ENCODE measurements around the gene TGFBR3. TPM values are rescaled to one million over a fixed set of nuclear protein-coding genes. Genes with fewer than 3 reads are reported as not detected.

Gene TGFBR3
- total and polyA plus RNA-seq, 9 of the 15 experiments (the other 6 are each of a cell fraction or from before 2014, with no cell fraction given): 3.6 to 32.4 (median 15.6) TPM

GRCh38 chr1:91651243-91651642 lies 234.7 kb downstream of the TGFBR3 start:
- peak overlapping the region in 1 of 2 experiments; percentile 67; a peak in 1 of 4 replicates for H3K9ac ChIP-seq (ENCODE audit: insufficient read depth in 1 of 2, low read depth in 2 of 2, low read length in 2 of 2)
- H4K20me1 ChIP-seq (replicated peaks; ENCODE audit: control insufficient read depth, insufficient read depth, low read length): no peaks in the 10 kb centered on the region
- no peak overlapping the region for H3K4me2 ChIP-seq (ENCODE audit: insufficient read depth, low read length)
- intact Hi-C loops (cut with micrococcal nuclease) (no loop called here), in situ Hi-C loops (cut with MboI) (no loop called here)
- H3K9me3 ChIP-seq (replicated peaks; ENCODE audit: control insufficient read depth, insufficient read depth, low read depth, low read length): no peaks in the 10 kb centered on the region
- H3K36me3 ChIP-seq (ENCODE audit: control insufficient read depth, insufficient read depth, low read length): no peaks in the 10 kb centered on the region
- no peak for DNase-seq (ENCODE audit: extremely low read depth in 1 of 4, low spot score in 3 of 4)
- FAIRE-seq: no peak
- no TSS peak for BruUV-seq (replicated peaks)
- 59% methylated on average over 4 of the region's 4 CpGs for WGBS (ENCODE audit: insufficient coverage, low coverage, missing lambda C conversion rate)
- no peaks in the 10 kb centered on the region for H3K79me2 ChIP-seq (ENCODE audit: control insufficient read depth, insufficient read depth, low read length)
- H3K4me1 ChIP-seq (replicated peaks in 1 of 2; ENCODE audit: control insufficient read depth in 2 of 2, insufficient read depth in 2 of 2, low read length in 2 of 2): peaks cover 7 to 13% of the 10 kb centered on the region in 2 experiments; a peak in 4 of 5 replicates
- ATAC-seq: no peak
- no peaks in the 10 kb centered on the region for H3K9me1 ChIP-seq (ENCODE audit: control insufficient read depth, insufficient read depth, low read length)
- ChIA-PET CTCF (ENCODE audit: low intra/inter-chr PET ratio) (no interaction called here), POLR2A (interaction anchor here (0.6 kb wide), 1 partner anchor 166 kb away, joined by 3 read pairs; no protein-coding TSS in a partner anchor)
- H3K4me3 ChIP-seq: no peak overlapping the region
- H3K27ac ChIP-seq (ENCODE audit: extremely low read depth, low read depth, low read length): no peak overlapping the region
- peak overlapping the region; percentile 81 for H2AFZ ChIP-seq (ENCODE audit: low read depth, low read length)
- H3K27me3 ChIP-seq (ENCODE audit: control insufficient read depth in 2 of 2, insufficient read depth in 2 of 2, low read length in 2 of 2): no peaks in the 10 kb centered on the region
- no peak for TF ChIP-seq ZNF318 (IDR thresholded peaks at IDR 0.05; ENCODE audit: borderline replicate concordance in 1 of 2, low read depth in 1 of 2)
- TF ChIP-seq ZNF695 (CRISPR knock-in tag; IDR thresholded peaks at IDR 0.05): no peak
- no peak for TF ChIP-seq ZNF507 (tag; conservative IDR thresholded peaks at IDR 0.05)
- TF ChIP-seq GATA2 (CRISPR knock-in tag; IDR thresholded peaks at IDR 0.05): no peak
- no peak for TF ChIP-seq ZNF444 (CRISPR knock-in tag; IDR thresholded peaks at IDR 0.05)
- TF ChIP-seq FOXM1 (IDR thresholded peaks at IDR 0.05; ENCODE audit: low read depth): no peak
- no peak for TF ChIP-seq FOXM1 (CRISPR knock-in tag; IDR thresholded peaks at IDR 0.05; ENCODE audit: low read depth)
- TF ChIP-seq PBX2 (CRISPR knock-in tag; IDR thresholded peaks at IDR 0.05; ENCODE audit: low read depth): no peak
- TF ChIP-seq PBX2 (tag; conservative IDR thresholded peaks at IDR 0.05; ENCODE audit: low read depth): no peak
- no peak for TF ChIP-seq SNRNP70 (optimal IDR thresholded peaks at IDR 0.05; ENCODE audit: low read depth, low read length)
- TF ChIP-seq ZKSCAN3 (CRISPR knock-in tag; IDR thresholded peaks at IDR 0.05): no peak
- no peak for TF ChIP-seq HDAC3 (IDR thresholded peaks at IDR 0.05; ENCODE audit: borderline replicate concordance, partially characterized antibody)
- no peak for TF ChIP-seq ZNF134 (CRISPR knock-in tag; conservative IDR thresholded peaks at IDR 0.05)
